Measurements from ENCODE around the gene DNM3.

GRCh38 chr1:172108161-172108893 is 267.0 kb downstream of the DNM3 start:
- TF ChIP-seq CEBPZ (IDR thresholded peaks at IDR 0.05; ENCODE audit: low read depth, low read length) = no peak
- TF ChIP-seq NR2C2 (IDR thresholded peaks at IDR 0.05; ENCODE audit: borderline replicate concordance, control insufficient read depth, insufficient read length, low read depth) = no peak
- no peak for TF ChIP-seq POLR2AphosphoS2 (IDR thresholded peaks at IDR 0.05; ENCODE audit: low read depth, low read length)
- TF ChIP-seq, protein P1, sequence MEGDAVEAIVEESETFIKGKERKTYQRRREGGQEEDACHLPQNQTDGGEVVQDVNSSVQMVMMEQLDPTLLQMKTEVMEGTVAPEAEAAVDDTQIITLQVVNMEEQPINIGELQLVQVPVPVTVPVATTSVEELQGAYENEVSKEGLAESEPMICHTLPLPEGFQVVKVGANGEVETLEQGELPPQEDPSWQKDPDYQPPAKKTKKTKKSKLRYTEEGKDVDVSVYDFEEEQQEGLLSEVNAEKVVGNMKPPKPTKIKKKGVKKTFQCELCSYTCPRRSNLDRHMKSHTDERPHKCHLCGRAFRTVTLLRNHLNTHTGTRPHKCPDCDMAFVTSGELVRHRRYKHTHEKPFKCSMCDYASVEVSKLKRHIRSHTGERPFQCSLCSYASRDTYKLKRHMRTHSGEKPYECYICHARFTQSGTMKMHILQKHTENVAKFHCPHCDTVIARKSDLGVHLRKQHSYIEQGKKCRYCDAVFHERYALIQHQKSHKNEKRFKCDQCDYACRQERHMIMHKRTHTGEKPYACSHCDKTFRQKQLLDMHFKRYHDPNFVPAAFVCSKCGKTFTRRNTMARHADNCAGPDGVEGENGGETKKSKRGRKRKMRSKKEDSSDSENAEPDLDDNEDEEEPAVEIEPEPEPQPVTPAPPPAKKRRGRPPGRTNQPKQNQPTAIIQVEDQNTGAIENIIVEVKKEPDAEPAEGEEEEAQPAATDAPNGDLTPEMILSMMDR (IDR thresholded peaks at IDR 0.05 in 2 of 3, conservative IDR thresholded peaks at IDR 0.05 in 1 of 3; ENCODE audit: control insufficient read depth in 2 of 3, extremely low read depth in 1 of 3, insufficient read depth in 1 of 3, low read depth in 3 of 3, low read length in 3 of 3) = no peak
- TF ChIP-seq ESRRA (IDR thresholded peaks at IDR 0.05; ENCODE audit: low read length) = no peak
- TF ChIP-seq RELA (IDR thresholded peaks at IDR 0.05; ENCODE audit: borderline replicate concordance, partially characterized antibody) = no peak
- TF ChIP-seq CBFB (IDR thresholded peaks at IDR 0.05; ENCODE audit: low read depth) = no peak
- TF ChIP-seq EGR1 (IDR thresholded peaks at IDR 0.05; ENCODE audit: borderline replicate concordance in 1 of 2, low read depth in 2 of 2, low read length in 2 of 2) = no peak
- TF ChIP-seq SIN3A (IDR thresholded peaks at IDR 0.05; ENCODE audit: low read depth, low read length) = no peak

All from GM12878 (cell line).